HK-2 (cell line): ENCODE data around the gene DEUP1.
"Not testable (repeated sequence)": the region's sequence is repeated elsewhere in the genome, so short reads cannot be mapped to it uniquely, and the experiment has no call there.

Experiments used
- DNase-seq: peaks from one replicate; pipeline ENCODE4 v3.0.0-alpha.2; 2018; ENCODE audit not compliant: unreplicated experiment

DEUP1 gene

GRCh38 chr11:93330446-93330984, at the start of gene DEUP1:
TSS of gene DEUP1 (plus strand) at chr11:93330742. CDS start at chr11:93332260, 1,518 bp downstream.
- DNase-seq = no peak

GRCh38 chr11:93285430-93285829, 45.1 kb upstream of the DEUP1 start:
- no peak for DNase-seq

GRCh38 chr11:93287434-93287833, 43.1 kb upstream of the DEUP1 start:
- DNase-seq = no peak

GRCh38 chr11:93288079-93288478, 42.5 kb upstream of the DEUP1 start:
- DNase-seq = no peak

GRCh38 chr11:93288767-93289166, 41.8 kb upstream of the DEUP1 start:
- DNase-seq = no peak

- no peak for DNase-seq
These were observed 40.6 kb upstream of the DEUP1 start for GRCh38 chr11:93289782-93290463.

- no peak for DNase-seq
These were observed 39.4 kb upstream of the DEUP1 start for GRCh38 chr11:93291110-93291509.

- no peak for DNase-seq
These were observed 38.6 kb upstream of the DEUP1 start for GRCh38 chr11:93291898-93292297.

GRCh38 chr11:93295921-93296575, 34.5 kb upstream of the DEUP1 start:
- DNase-seq = no peak

GRCh38 chr11:93303689-93304088, 26.9 kb upstream of the DEUP1 start:
- DNase-seq = no peak

- not testable (repeated sequence) for DNase-seq
These were observed 16.1 kb upstream of the DEUP1 start for GRCh38 chr11:93314399-93314798.

- no peak for DNase-seq
These were observed 11.2 kb upstream of the DEUP1 start for GRCh38 chr11:93319224-93319839.

GRCh38 chr11:93320230-93320629, 10.3 kb upstream of the DEUP1 start:
- no peak for DNase-seq

- no peak for DNase-seq
These were observed 8.3 kb upstream of the DEUP1 start for GRCh38 chr11:93322207-93322606.

GRCh38 chr11:93323747-93324146, 6.8 kb upstream of the DEUP1 start:
- no peak for DNase-seq

GRCh38 chr11:93324500-93324899, 6.0 kb upstream of the DEUP1 start:
- DNase-seq = no peak

- DNase-seq = no peak
These were observed 3.9 kb upstream of the DEUP1 start for GRCh38 chr11:93326681-93327080.

- no peak for DNase-seq
These were observed 551 bp upstream of the DEUP1 start for GRCh38 chr11:93329936-93330445.

GRCh38 chr11:93340223-93340622, 9.7 kb downstream of the DEUP1 start:
- no peak for DNase-seq

GRCh38 chr11:93344855-93345333, 14.4 kb downstream of the DEUP1 start:
- no peak for DNase-seq

- no peak for DNase-seq
These were observed 18.4 kb downstream of the DEUP1 start for GRCh38 chr11:93348930-93349329.

- no peak for DNase-seq
These were observed 20.3 kb downstream of the DEUP1 start for GRCh38 chr11:93350835-93351234.
